OCI-LY7 (cell line): ENCODE measurements around the gene FYN. TPM values are rescaled to one million over a fixed set of nuclear protein-coding genes. Genes with fewer than 3 reads are reported as not detected.

Experiments used
- BruUV-seq: library from RNA; stranded (reverse); fragments of 400-500 nt; replicated peaks from 2 replicates; lab custom pipeline; 2021; lab: Mats Ljungman, UMichigan
- CTCF ChIA-PET: fragments of 300-600 bp; sonication (Branson Sonifier 250); formaldehyde crosslinking; loops from one replicate; lab custom pipeline; 2022; ENCODE audit warnings: antibody characterized with exemption; ENCODE audit not compliant: unreplicated experiment; lab: Charles Lee
- POLR2A ChIA-PET: fragments of 300-600 bp; sonication (Branson Sonifier 250); formaldehyde crosslinking; loops from one replicate; lab custom pipeline; 2022; ENCODE audit warnings: antibody characterized with exemption; lab: Charles Lee
- DNase-seq: peaks from one replicate; pipeline ENCODE4 v3.0.0-alpha.2; 2015; ENCODE audit warnings: low spot score
- H2AFZ ChIP-seq: fragments of 200-600 bp; sonication (generic), shearing (Covaris generic); 2 replicates; pipeline ENCODE4 v1.6.1; 2014; ENCODE audit warnings: mild to moderate bottlenecking, antibody characterized with exemption, low read length, moderate library complexity
- H3K27ac ChIP-seq: fragments of 200-600 bp; sonication (generic); 2 replicates; pipeline ENCODE4 v1.5.1; 2014; ENCODE audit warnings: mixed run types, low read depth, mild to moderate bottlenecking, moderate library complexity, low read length, inconsistent platforms; ENCODE audit not compliant: poor library complexity, severe bottlenecking
- H3K36me3 ChIP-seq: fragments of 200-600 bp; sonication (generic); 2 replicates; pipeline ENCODE4 v1.6.1; 2014; ENCODE audit warnings: mild to moderate bottlenecking, antibody characterized with exemption, low read length, moderate library complexity, mixed read lengths; ENCODE audit not compliant: insufficient read depth
- H3K4me1 ChIP-seq: fragments of 200-600 bp; sonication (generic); 2 replicates; pipeline ENCODE4 v1.5.1; 2014; ENCODE audit warnings: mild to moderate bottlenecking, low read length; ENCODE audit not compliant: insufficient read depth, poor library complexity, severe bottlenecking
- H3K4me2 ChIP-seq: fragments of 200-600 bp; sonication (generic); 2 replicates; pipeline ENCODE4 v1.6.1; 2014; ENCODE audit warnings: mild to moderate bottlenecking, low read length
- H3K4me3 ChIP-seq: fragments of 200-600 bp; sonication (generic); 2 replicates; pipeline ENCODE4 v1.5.1; 2014; ENCODE audit warnings: mild to moderate bottlenecking, low read depth, low read length; ENCODE audit not compliant: poor library complexity, severe bottlenecking
- H3K79me2 ChIP-seq: fragments of 200-600 bp; sonication (generic); 2 replicates; pipeline ENCODE4 v1.6.1; 2016; ENCODE audit warnings: low read depth, mild to moderate bottlenecking, low read length, moderate library complexity, mixed read lengths; ENCODE audit not compliant: insufficient read depth
- H3K9me2 ChIP-seq: fragments of 200-600 bp; sonication (generic); 2 replicates; pipeline ENCODE4 v1.6.1; 2016; ENCODE audit warnings: mild to moderate bottlenecking, low read length, mixed read lengths; ENCODE audit not compliant: insufficient read depth
- H3K9me3 ChIP-seq: fragments of 200-600 bp; sonication (generic); 2 replicates; pipeline ENCODE4 v1.6.1; 2014; ENCODE audit warnings: mild to moderate bottlenecking, mixed run types, low read length, mixed read lengths
- H4K20me1 ChIP-seq: fragments of 200-600 bp; sonication (generic); 2 replicates; pipeline ENCODE4 v1.6.1; 2014; ENCODE audit warnings: mild to moderate bottlenecking, antibody characterized with exemption, low read length, moderate library complexity, mixed read lengths; ENCODE audit not compliant: insufficient read depth
- CTCF ChIP-seq: fragments of 200-600 bp; sonication (generic); conservative IDR thresholded peaks from 2 replicates; pipeline ENCODE4 v1.5.1; 2014; ENCODE audit warnings: mild to moderate bottlenecking, antibody characterized with exemption, low read length, moderate library complexity, mixed read lengths
- EZH2phosphoT487 ChIP-seq: fragments of 200-600 bp; sonication (generic); IDR thresholded peaks from 2 replicates; pipeline ENCODE4 v1.6.1; 2018; ENCODE audit warnings: low read depth, borderline replicate concordance, mild to moderate bottlenecking, mixed run types, antibody characterized with exemption, low read length, moderate library complexity, mixed read lengths
- intact Hi-C: fragments of 100-400 bp; cut with micrococcal nuclease; formaldehyde crosslinking; loops from one replicate; pipeline ENCODE4 v1.10.0; 2022; ENCODE audit not compliant: unreplicated experiment
- total RNA-seq, 2 experiments: library from RNA; depleted of rRNA in 1 of 2; stranded (reverse); fragments of >200 nt in 1 of 2; shearing (Covaris generic) in 1 of 2; gene quantifications; 2 replicates each; pipeline ENCODE4 v1.2.3, GENCODE V29; 2014 to 2022

The FYN gene
- total RNA-seq, 2 experiments from 2014 or later = 57.3 to 92.9 TPM

GRCh38 chr6:111746983-111747382 is 126.3 kb downstream of the FYN start:
- Histone ChIP-seq H3K9me2 (no peaks in the 10 kb centered on the region), H3K9me3 (no peaks in the 10 kb centered on the region), H3K36me3 (no peaks in the 10 kb centered on the region), H3K4me2 (peak overlapping the region; percentile 69), H3K79me2 (0 out of 2 replicates have a peak, but pooled peaks cover 7% of the 10 kb centered on the region), H3K4me1 (peaks cover 56% of the 10 kb centered on the region), H4K20me1 (no peaks in the 10 kb centered on the region), H3K4me3 (no peak overlapping the region), H3K27ac (no peak overlapping the region), H2AFZ (no peak overlapping the region)
- intact Hi-C loops = no loop called here
- no peak for TF ChIP-seq EZH2phosphoT487
- no peak for TF ChIP-seq CTCF
- CTCF ChIA-PET = no interaction called here
- POLR2A ChIA-PET = interaction anchor here (0.7 to 1.9 kb wide), 4 partner anchors 9 to 739 kb away, joined by 3 to 7 read pairs (median 4); no protein-coding TSS in a partner anchor
- no TSS peak for BruUV-seq
- no peak for DNase-seq

- H3K4me1 ChIP-seq = peaks cover 44% of the 10 kb centered on the region
These were observed 127.6 kb downstream of the FYN start for GRCh38 chr6:111745636-111746035.

More at GRCh38 chr6:111745636-111746035, 127.6 kb downstream of the FYN start:
- DNase-seq = no peak
- no peak overlapping the region for H3K4me3 ChIP-seq
- no peaks in the 10 kb centered on the region for H4K20me1 ChIP-seq
- H3K79me2 ChIP-seq = 0 out of 2 replicates have a peak, but pooled peaks cover 7% of the 10 kb centered on the region
- H3K36me3 ChIP-seq = no peaks in the 10 kb centered on the region; the same call in 1 of the 2 replicates
- H3K9me3 ChIP-seq = no peaks in the 10 kb centered on the region
- TF ChIP-seq EZH2phosphoT487 (no peak), CTCF (no peak)
- no peak overlapping the region for H2AFZ ChIP-seq
- H3K27ac ChIP-seq = no peak overlapping the region
- BruUV-seq = no TSS peak
- ChIA-PET POLR2A (no interaction called here), CTCF (interaction anchor here (1.0 kb wide), 1 partner anchor 10 kb away, joined by 3 read pairs; no protein-coding TSS in a partner anchor)
- intact Hi-C loops = no loop called here
- H3K9me2 ChIP-seq = no peaks in the 10 kb centered on the region
- no peak overlapping the region for H3K4me2 ChIP-seq
